A172 (cell line): Measurements from ENCODE around the gene TNFRSF12A. TPM values are rescaled to one million over a fixed set of nuclear protein-coding genes. Genes with fewer than 3 reads are reported as not detected.
"Not testable (repeated sequence)": the region's sequence is repeated elsewhere in the genome, so short reads cannot be mapped to it uniquely, and the experiment has no call there.

ENCODE experiments used
- DNase-seq: peaks from one replicate; pipeline ENCODE4 v3.0.0-alpha.2; 2015; ENCODE audit warnings: low spot score
- total RNA-seq: library from RNA; depleted of rRNA; stranded (reverse); fragments of >200 nt; shearing (Covaris generic); gene quantifications from 2 replicates; pipeline ENCODE4 v1.2.3, GENCODE V29; 2014; rRNA removed

The TNFRSF12A gene
- total RNA-seq, 1 experiment from 2014 or later, result 551 TPM

GRCh38 chr16:3065742-3066439, 45.7 kb downstream of the TNFRSF12A start:
- no peak for DNase-seq

- no peak for DNase-seq
Observed at GRCh38 chr16:3066440-3066748, 46.2 kb downstream of the TNFRSF12A start.

- DNase-seq, result no peak
Observed at GRCh38 chr16:3068487-3068886, 48.3 kb downstream of the TNFRSF12A start.

- not testable (repeated sequence) for DNase-seq
Observed at GRCh38 chr16:3069146-3069545, 49.0 kb downstream of the TNFRSF12A start.

- no peak for DNase-seq
Observed at GRCh38 chr16:3070608-3071111, 50.5 kb downstream of the TNFRSF12A start.

GRCh38 chr16:3071655-3072054, 51.5 kb downstream of the TNFRSF12A start:
- no peak for DNase-seq

Other genes starting within 250 kb of the TNFRSF12A start
- gene ELOB, start 243.1 kb upstream of the TNFRSF12A start, total RNA-seq, result 397 and 571 TPM in 2 replicates
- 0.17 and 0.36 TPM in 2 replicates for gene PRSS33, start 232.8 kb upstream of the TNFRSF12A start, total RNA-seq
- gene PRSS41, start 221.9 kb upstream of the TNFRSF12A start, total RNA-seq, result not detected in 2 replicates
- not detected in 2 replicates for gene PRSS21, start 203.1 kb upstream of the TNFRSF12A start, total RNA-seq
- 1.3 and 1.8 TPM in 2 replicates for gene ZG16B, start 190.1 kb upstream of the TNFRSF12A start, total RNA-seq
- not detected in 2 replicates for gene PRSS22, start 162.2 kb upstream of the TNFRSF12A start, total RNA-seq
- gene FLYWCH2, start 137.2 kb upstream of the TNFRSF12A start, total RNA-seq, result 66.3 and 88.4 TPM in 2 replicates
- gene FLYWCH1, start 108.4 kb upstream of the TNFRSF12A start, total RNA-seq, result 41.3 and 41.6 TPM in 2 replicates
- 1.7 and 3.5 TPM in 2 replicates for gene KREMEN2, start 56.1 kb upstream of the TNFRSF12A start, total RNA-seq
- 39.2 and 47.4 TPM in 2 replicates for gene PAQR4, start 51.0 kb upstream of the TNFRSF12A start, total RNA-seq
- gene PKMYT1, start 39.9 kb upstream of the TNFRSF12A start, total RNA-seq, result 50.8 and 63.1 TPM in 2 replicates
- gene CLDN9, start 7.4 kb upstream of the TNFRSF12A start, total RNA-seq, result 0.16 TPM in 1 of 2 replicates, not detected in the other
- 0.41 TPM in 1 of 2 replicates, not detected in the other for gene CLDN6, start 2.2 kb upstream of the TNFRSF12A start, total RNA-seq
- gene HCFC1R1, start 3.6 kb downstream of the TNFRSF12A start, total RNA-seq, result 54.7 and 71.1 TPM in 2 replicates
- 32.1 and 35.2 TPM in 2 replicates for gene THOC6, start 3.7 kb downstream of the TNFRSF12A start, total RNA-seq
- not detected in 2 replicates for gene BICDL2, start 16.6 kb downstream of the TNFRSF12A start, total RNA-seq
- 0.53 and 1.6 TPM in 2 replicates for gene MMP25, start 26.2 kb downstream of the TNFRSF12A start, total RNA-seq
- gene IL32, start 45.3 kb downstream of the TNFRSF12A start, total RNA-seq, result 113 and 115 TPM in 2 replicates
- gene ZSCAN10, start 78.9 kb downstream of the TNFRSF12A start, total RNA-seq, result not detected in 2 replicates
- 21.0 and 22.4 TPM in 2 replicates for gene ZNF205, start 92.2 kb downstream of the TNFRSF12A start, total RNA-seq
- 2.1 and 4.6 TPM in 2 replicates for gene ZNF213, start 114.7 kb downstream of the TNFRSF12A start, total RNA-seq
- not detected in 2 replicates for gene OR1F1, start 167.8 kb downstream of the TNFRSF12A start, total RNA-seq
- gene ZNF200, start 214.8 kb downstream of the TNFRSF12A start, total RNA-seq, result 14.6 and 17.2 TPM in 2 replicates
- gene MEFV, start 236.3 kb downstream of the TNFRSF12A start, total RNA-seq, result 0.29 TPM in 1 of 2 replicates, not detected in the other